ENCODE measurements around the gene TNP2. TPM values are rescaled to one million over a fixed set of nuclear protein-coding genes. Genes with fewer than 3 reads are reported as not detected.
"Not testable (repeated sequence)": the region's sequence is repeated elsewhere in the genome, so short reads cannot be mapped to it uniquely, and the experiment has no call there.

TNP2 gene
- total RNA-seq, 8 experiments from 2014 or later = 0.17 to 0.66 (median 0.55) TPM; not detected in 2

DNA sequence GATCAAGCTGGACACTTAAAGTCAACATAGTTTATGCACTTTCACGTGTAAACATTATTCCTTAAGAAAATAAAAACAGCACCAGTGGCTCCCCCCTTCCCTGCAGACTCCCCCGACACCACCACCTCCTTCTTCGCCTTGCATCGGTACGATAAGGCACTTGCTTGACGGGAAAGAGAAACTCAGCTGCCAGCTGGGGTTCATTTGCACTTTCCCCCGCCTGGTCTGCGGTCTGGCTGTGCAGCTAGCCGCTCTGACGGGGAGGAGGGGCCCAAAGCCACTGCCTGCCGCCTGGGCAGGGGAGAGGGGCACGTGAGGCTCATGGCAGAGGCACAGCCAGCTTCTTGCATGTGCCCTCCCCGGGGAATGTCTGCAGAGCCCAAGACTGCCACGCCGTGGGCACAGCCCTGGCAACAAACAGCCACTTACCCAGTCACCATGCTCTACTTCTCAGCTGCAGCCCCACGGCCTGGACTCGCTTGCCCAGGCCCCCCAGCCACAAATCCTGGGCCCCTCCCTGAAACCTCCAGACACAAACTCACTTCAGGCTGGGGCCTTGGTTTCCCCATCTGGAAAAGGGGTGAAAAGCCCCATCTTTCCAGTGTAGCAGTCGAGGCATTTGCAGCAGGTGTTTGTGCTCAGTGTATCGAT is 28.5 kb upstream of the TNP2 start:
- H3K27ac ChIP-seq = no peak overlapping the region
- in situ Hi-C loops (cut with MboI; ENCODE audit: low pct_unique_long_range_greater_than_20kb in 2 of 9, low sequenced_read_pairs in 9 of 9, unreplicated experiment in 9 of 9) = no loop called here
- no peak overlapping the region for H3K4me3 ChIP-seq
- peak; percentile 87 to 98 (median 96) for ATAC-seq (replicated peaks in 6 of 8)
- peaks cover 4 to 11% of the 10 kb centered on the region in 2 donors for H3K4me1 ChIP-seq (replicated peaks in 1 of 2)
- WGBS, 10 experiments = 2 to 43% (median 29%) methylated on average over 1 to 10 of the region's 19 CpGs; no CpG with 5 or more reads in 4 of the 10 experiments

DNA sequence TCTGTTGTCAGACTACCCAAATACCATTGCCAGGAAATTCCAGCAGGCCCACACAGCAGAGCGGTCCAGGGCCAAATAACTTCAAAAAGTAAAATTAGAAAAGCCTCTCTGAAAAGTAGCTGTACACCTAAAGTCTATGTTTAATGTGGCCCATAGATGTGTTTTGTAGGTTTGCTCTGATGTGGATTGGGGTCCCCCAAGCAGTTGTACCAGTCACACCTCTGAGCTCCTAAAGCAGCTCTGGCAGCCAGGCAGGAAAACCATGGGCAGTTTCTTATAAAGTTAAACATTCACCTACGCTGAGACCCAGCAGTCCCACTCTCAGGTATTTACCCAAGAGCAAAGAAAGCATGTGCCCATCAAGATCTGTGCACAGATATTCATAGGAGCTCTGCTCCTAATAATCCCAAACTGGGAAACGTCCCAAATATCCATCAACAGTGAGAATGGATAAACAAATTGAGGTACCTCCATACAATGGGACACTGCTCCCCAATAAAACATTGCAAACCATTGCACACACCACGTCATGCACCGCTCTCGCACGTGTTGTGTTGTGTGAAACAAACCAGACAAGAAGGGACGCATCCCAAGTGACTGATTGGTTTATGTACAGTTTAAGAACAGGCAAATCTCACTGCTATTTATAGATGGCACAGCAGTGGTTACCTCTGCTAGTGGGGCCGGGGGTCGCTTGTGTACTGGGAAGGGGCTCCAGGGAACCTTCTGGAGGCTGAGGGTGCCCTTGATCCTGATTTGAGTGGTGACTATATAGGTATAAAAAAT is 27.8 kb upstream of the TNP2 start:
- no peak overlapping the region for H3K4me3 ChIP-seq
- peak in 5 of 8 experiments; percentile 8 to 39 (median 13) for ATAC-seq (replicated peaks in 6 of 8)
- H3K4me1 ChIP-seq (replicated peaks in 1 of 2) = peaks cover 4 to 11% of the 10 kb centered on the region in 2 donors
- 33 to 94% (median 76%) methylated on average over 1 to 6 of the region's 10 CpGs; no CpG with 5 or more reads in 4 of the 10 experiments for WGBS, 10 experiments
- in situ Hi-C loops (cut with MboI; ENCODE audit: low pct_unique_long_range_greater_than_20kb in 2 of 9, low sequenced_read_pairs in 9 of 9, unreplicated experiment in 9 of 9) = no loop called here
- no peak overlapping the region for H3K27ac ChIP-seq

DNA sequence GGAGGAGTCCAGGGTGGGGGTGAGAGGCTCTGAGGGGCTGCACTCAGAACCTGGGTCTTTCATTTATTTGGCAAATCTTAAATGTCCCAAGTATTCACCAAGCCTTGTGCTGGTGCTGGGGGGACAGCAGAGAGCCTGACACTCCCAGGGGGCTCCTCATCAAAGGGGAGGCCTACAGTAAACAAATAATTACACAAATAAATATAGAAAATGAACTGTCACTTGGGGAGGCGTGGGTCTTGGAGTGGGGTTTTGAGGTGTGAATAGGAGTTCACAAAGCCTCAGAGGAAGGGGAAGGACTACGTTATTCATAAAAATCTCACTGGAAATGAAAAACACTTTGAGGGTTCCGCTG is 27.2 kb upstream of the TNP2 start:
- H3K4me3 ChIP-seq = no peak overlapping the region
- peaks cover 4 to 11% of the 10 kb centered on the region in 2 donors for H3K4me1 ChIP-seq (replicated peaks in 1 of 2)
- WGBS, 10 experiments = 0 to 100% (median 78%) methylated on average over 1 to 3 of the region's 3 CpGs; no CpG with 5 or more reads in 5 of the 10 experiments
- in situ Hi-C loops (cut with MboI; ENCODE audit: low pct_unique_long_range_greater_than_20kb in 2 of 9, low sequenced_read_pairs in 9 of 9, unreplicated experiment in 9 of 9) = no loop called here
- no peak overlapping the region for H3K27ac ChIP-seq
- no peak for ATAC-seq (replicated peaks in 6 of 8)

DNA sequence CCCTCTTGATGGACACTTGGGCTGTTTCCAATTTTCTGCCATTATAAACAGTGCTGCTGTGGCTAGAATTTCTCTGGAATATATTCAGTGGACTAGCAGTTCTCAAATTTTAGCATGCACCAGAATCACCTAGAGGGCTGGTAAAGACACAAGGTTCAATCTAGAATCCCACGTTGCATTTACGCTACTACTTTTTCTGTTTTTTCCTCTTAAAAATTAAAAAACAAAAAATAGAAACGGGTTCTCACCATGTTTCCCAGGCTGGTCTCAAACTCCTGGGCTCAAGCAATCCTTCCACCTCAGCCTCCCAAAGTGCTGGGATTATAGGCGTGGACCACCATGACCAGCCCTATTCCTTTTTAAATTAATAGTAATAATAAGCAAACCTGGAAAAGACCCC is 26.5 kb upstream of the TNP2 start:
- 80 to 100% (median 95%) methylated on average over 1 to 4 of the region's 4 CpGs; no CpG with 5 or more reads in 3 of the 10 experiments for WGBS, 10 experiments
- Histone ChIP-seq H3K4me3 (no peak overlapping the region), H3K27ac (no peak overlapping the region), H3K4me1 (replicated peaks in 1 of 2) (peaks cover 4 to 11% of the 10 kb centered on the region in 2 donors)
- ATAC-seq (replicated peaks in 6 of 8) = no peak
- in situ Hi-C loops (cut with MboI; ENCODE audit: low pct_unique_long_range_greater_than_20kb in 2 of 9, low sequenced_read_pairs in 9 of 9, unreplicated experiment in 9 of 9) = no loop called here

DNA sequence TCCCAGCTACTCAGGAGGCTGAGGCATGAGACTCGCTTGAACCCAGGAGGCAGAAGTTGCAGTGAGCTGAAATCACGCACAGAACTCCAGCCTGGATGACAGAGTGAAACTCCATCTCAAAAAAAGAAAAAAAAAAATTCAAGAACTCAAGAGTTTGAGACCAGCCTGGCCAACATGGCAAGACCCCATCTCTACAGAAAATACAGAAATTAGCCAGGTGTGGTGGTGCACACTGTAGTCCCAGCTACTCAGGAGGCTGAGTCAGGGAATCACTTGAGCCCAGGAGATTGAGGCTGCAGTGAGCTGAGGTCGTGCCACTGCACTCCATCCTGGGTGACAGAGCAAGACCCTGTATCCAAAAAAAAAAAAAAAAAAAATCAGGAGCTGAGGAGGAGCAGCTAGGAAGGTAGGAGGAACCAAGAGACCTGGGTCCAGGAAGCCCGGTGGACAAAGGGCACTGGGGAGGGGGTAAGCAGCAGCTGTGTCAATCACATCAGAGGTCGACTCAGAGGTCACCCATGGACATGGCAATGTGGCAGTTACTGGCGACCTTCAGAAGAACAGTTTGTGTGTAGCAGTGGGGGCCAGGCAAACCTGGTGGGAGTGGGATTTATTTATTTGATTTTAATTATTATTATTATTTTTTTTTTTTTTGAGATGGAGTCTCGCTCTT is 23.1 kb upstream of the TNP2 start:
- H3K4me3 ChIP-seq = no peak overlapping the region
- no peak for ATAC-seq (replicated peaks in 6 of 8)
- peaks cover 2 to 5% of the 10 kb centered on the region in 2 donors for H3K4me1 ChIP-seq (replicated peaks in 1 of 2)
- in situ Hi-C loops (cut with MboI; ENCODE audit: low pct_unique_long_range_greater_than_20kb in 2 of 9, low sequenced_read_pairs in 9 of 9, unreplicated experiment in 9 of 9) = no loop called here
- H3K27ac ChIP-seq = no peak overlapping the region
- WGBS, 10 experiments = 63 to 100% (median 88%) methylated on average over 2 to 4 of the region's 7 CpGs; no CpG with 5 or more reads in 3 of the 10 experiments

DNA sequence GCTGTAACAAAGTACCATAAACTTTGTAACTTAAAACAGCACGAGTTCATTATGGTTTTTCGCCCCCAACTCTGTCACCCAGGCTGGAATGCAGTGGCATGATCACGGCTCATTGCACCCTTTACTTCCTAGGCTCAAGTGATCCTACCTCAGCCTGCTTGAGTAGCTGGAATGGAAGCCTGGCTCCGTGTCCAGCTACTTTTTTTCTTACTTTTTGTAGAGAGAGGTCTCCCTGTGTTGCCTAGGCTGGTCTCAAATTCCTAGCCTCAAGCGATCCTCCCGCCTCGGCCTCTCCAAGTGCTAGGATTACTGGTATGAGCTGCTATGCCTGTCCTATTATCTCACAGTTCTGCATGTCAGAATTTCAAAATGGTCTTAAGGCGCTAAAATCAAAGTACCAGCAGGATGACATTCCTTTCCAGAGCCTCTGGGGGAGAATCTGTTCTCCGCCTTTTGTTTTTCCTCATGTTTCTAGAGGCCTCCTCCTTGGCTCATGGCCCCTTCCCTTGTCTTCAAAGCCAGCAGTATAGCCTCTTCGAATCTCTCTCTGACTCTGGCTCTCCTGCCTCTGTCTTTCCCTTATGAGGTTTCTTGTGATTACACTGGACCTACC is 22.1 kb upstream of the TNP2 start:
- peak in 1 of 8 experiments; percentile 30 for ATAC-seq (replicated peaks in 6 of 8)
- in situ Hi-C loops (cut with MboI; ENCODE audit: low pct_unique_long_range_greater_than_20kb in 2 of 9, low sequenced_read_pairs in 9 of 9, unreplicated experiment in 9 of 9) = no loop called here
- no peak overlapping the region for H3K4me3 ChIP-seq
- no peaks in the 10 kb centered on the region for H3K4me1 ChIP-seq (replicated peaks in 1 of 2)
- no peak overlapping the region for H3K27ac ChIP-seq
- WGBS, 10 experiments = 27 to 90% (median 61%) methylated on average over 2 to 9 of the region's 10 CpGs; no CpG with 5 or more reads in 1 of the 10 experiments

DNA sequence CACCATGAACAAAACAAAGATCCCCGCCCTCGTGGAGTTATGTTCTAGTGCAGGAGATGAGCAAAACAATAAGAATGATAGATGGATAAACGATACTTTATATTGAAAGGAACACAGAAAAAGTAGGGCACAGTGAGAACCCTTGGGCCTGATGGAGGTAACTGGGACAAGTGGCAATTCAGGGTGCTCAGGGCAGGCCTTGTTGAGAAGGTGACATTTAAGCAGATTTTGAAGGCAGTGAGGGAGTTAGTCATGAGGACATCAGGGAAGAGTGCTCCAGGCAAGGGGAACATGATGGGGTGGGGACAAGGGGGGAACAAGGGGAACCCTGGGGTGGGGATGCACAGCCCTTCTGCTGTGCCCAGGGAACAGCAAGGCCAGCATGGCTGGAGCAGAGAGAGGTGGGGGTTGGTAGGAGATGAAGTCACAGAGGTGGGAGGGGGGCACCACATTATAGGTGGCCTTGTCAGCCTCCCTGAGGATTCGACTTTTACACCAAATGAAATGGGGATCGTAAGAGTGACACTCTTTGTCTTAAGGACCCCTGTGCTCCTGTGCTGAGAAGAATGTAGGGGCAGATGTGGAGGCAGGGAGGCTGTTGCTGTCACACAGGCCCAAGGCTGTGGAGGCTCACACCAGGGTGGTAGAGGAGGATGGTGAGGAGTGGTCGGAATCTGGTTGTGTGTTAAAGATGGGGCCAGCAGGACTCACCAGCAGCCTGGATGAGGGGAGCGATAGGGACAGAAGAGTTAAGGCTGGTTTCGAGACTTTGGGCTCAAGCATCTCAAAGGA is 21.2 kb upstream of the TNP2 start:
- no peaks in the 10 kb centered on the region for H3K4me1 ChIP-seq (replicated peaks in 1 of 2)
- ATAC-seq (replicated peaks in 6 of 8) = no peak
- H3K27ac ChIP-seq = no peak overlapping the region
- no peak overlapping the region for H3K4me3 ChIP-seq
- in situ Hi-C loops (cut with MboI; ENCODE audit: low pct_unique_long_range_greater_than_20kb in 2 of 9, low sequenced_read_pairs in 9 of 9, unreplicated experiment in 9 of 9) = no loop called here
- 40 to 100% (median 94%) methylated on average over 1 to 5 of the region's 8 CpGs; no CpG with 5 or more reads in 2 of the 10 experiments for WGBS, 10 experiments

DNA sequence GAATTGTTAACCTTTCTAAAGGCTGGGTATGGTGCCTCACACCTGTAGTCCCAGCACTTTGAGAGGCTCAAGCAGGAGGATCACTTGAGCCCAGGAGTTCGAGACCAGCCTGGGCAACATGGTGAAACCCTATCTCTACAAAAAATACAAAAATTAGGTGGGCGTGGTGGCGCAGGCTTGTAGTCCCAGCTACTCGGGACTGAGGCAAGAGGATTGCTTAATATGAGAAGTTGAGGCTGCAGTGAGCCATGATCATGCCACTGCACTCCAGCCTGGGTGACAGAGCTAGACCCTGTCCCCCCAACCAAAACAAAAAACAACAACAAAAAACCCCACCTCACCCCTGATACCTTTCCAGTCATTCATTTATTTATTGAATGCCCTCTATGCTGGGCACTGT is 20.6 kb upstream of the TNP2 start:
- in situ Hi-C loops (cut with MboI; ENCODE audit: low pct_unique_long_range_greater_than_20kb in 2 of 9, low sequenced_read_pairs in 9 of 9, unreplicated experiment in 9 of 9); H3K4me3 ChIP-seq: not testable (repeated sequence)
- 41 to 95% (median 83%) methylated on average over 1 to 4 of the region's 4 CpGs; no CpG with 5 or more reads in 7 of the 10 experiments for WGBS, 10 experiments

DNA sequence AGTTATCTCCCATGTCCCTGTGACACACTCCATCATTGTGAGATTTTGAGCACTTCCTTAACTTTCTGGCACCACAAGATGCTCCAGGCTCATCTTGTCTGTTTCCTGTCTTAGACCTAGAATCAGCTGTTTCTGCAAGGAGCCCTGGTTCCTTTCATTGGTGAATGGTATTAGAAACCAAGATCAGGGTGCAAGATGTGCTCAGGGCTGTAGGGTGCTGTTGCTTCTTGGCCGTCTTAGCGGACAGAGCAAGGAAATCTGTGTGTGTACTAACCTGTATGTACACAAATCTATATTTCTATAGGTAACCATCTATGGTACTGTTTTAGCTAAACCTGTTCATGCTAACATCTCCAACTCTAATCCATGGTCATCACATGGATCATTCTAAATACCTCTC is 20.1 kb upstream of the TNP2 start:
- H3K27ac ChIP-seq = no peak overlapping the region
- H3K4me1 ChIP-seq (replicated peaks in 1 of 2) = no peaks in the 10 kb centered on the region
- ATAC-seq (replicated peaks in 6 of 8) = no peak
- H3K4me3 ChIP-seq = no peak overlapping the region
- in situ Hi-C loops (cut with MboI; ENCODE audit: low pct_unique_long_range_greater_than_20kb in 2 of 9, low sequenced_read_pairs in 9 of 9, unreplicated experiment in 9 of 9) = no loop called here
- WGBS, 10 experiments = 100% methylated on average over 1 to 2 of the region's 2 CpGs; no CpG with 5 or more reads in 6 of the 10 experiments

More for the DNA sequence above, 20.6 kb upstream of the TNP2 start:
- H3K4me1 ChIP-seq (replicated peaks in 1 of 2); H3K27ac ChIP-seq; ATAC-seq (replicated peaks in 6 of 8): not testable (repeated sequence)

DNA sequence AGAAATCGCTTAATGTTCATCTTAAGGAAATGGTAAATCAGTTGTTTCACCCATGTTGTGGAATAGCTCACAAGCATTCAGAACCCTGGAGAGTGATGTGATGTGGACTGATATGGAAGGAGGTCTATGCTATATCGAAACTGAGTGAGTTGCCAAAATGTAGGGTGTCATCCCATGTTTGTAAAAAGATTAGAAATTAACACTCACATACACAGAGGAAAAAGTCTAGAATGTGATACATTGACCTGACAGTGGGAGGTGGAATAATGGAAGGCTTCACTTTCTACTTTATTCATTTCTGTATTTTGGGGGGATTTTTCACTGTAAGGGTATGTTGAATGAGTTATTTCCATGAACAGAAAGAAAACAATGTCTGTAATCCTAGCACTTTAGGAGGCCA is 16.7 kb upstream of the TNP2 start:
- WGBS, 10 experiments = 43 to 100% (median 92%) methylated on average over 1 to 2 of the region's 2 CpGs; no CpG with 5 or more reads in 5 of the 10 experiments
- Histone ChIP-seq H3K27ac (no peak overlapping the region), H3K4me3 (no peak overlapping the region), H3K4me1 (replicated peaks in 1 of 2) (no peaks in the 10 kb centered on the region)
- in situ Hi-C loops (cut with MboI; ENCODE audit: low pct_unique_long_range_greater_than_20kb in 2 of 9, low sequenced_read_pairs in 9 of 9, unreplicated experiment in 9 of 9) = no loop called here
- no peak for ATAC-seq (replicated peaks in 6 of 8)

DNA sequence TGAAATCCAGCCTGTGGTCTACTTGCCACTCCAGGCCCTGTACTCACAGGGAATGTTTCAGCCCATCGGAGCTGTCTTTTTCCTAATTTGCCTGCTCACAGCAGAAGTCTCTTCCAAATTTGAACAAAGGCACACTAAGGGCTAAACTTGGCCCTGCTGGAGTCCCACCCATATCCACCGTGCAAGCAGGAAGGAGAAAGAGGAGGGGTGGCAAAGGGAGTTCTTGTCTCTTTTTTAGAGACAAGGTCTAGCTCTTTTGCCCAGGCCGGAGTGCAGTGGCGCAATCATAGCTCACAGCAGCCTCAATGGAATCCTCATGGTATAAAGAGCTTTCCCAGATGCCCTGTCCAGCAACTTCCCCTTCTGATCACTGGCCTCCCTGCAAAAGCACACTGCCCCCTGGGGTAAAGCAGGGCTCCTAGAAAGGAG is 14.7 kb upstream of the TNP2 start:
- H3K27ac ChIP-seq = no peak overlapping the region
- H3K4me1 ChIP-seq (replicated peaks in 1 of 2) = no peaks in the 10 kb centered on the region
- ATAC-seq (replicated peaks in 6 of 8) = peak in 1 of 8 experiments; percentile 13
- 0 to 100% (median 70%) methylated on average over 1 to 4 of the region's 4 CpGs; no CpG with 5 or more reads in 3 of the 10 experiments for WGBS, 10 experiments
- H3K4me3 ChIP-seq = no peak overlapping the region
- in situ Hi-C loops (cut with MboI; ENCODE audit: low pct_unique_long_range_greater_than_20kb in 2 of 9, low sequenced_read_pairs in 9 of 9, unreplicated experiment in 9 of 9) = no loop called here
